GM23338 (cell line): ENCODE measurements around the gene TMEM222. TPM values are rescaled to one million over a fixed set of nuclear protein-coding genes. Genes with fewer than 3 reads are reported as not detected.

ENCODE experiments used
- ATAC-seq: fragments of 200-7000 bp; cut with Tn5 transposase; 3 replicates; pipeline ENCODE4 v1.9.1; 2020
- DNase-seq: peaks from one replicate; pipeline ENCODE4 v3.0.0-alpha.2; 2015; ENCODE audit warnings: low spot score
- H2AFZ ChIP-seq: fragments of 200-600 bp; sonication (generic); 2 replicates; pipeline ENCODE4 v1.8.0; 2016; ENCODE audit warnings: antibody characterized with exemption, mild to moderate bottlenecking, moderate library complexity
- H3F3A ChIP-seq: fragments of 200-600 bp; sonication (generic); replicated peaks from 2 replicates; pipeline ENCODE4 v1.8.0; 2017; ENCODE audit warnings: antibody characterized with exemption, mixed run types, low read depth
- H3K27ac ChIP-seq: fragments of 200-600 bp; sonication (generic); 2 replicates; pipeline ENCODE4 v1.6.1; 2016; ENCODE audit warnings: low read depth
- H3K27me3 ChIP-seq: fragments of 200-600 bp; sonication (generic); 2 replicates; pipeline ENCODE4 v1.8.0; 2016; ENCODE audit warnings: mild to moderate bottlenecking, mixed run types, moderate library complexity; ENCODE audit not compliant: insufficient read depth
- H3K36me3 ChIP-seq: fragments of 200-600 bp; sonication (generic); 2 replicates; pipeline ENCODE4 v1.8.0; 2016; ENCODE audit warnings: mild to moderate bottlenecking; ENCODE audit not compliant: insufficient read depth
- H3K4me1 ChIP-seq: fragments of 200-600 bp; sonication (generic); 2 replicates; pipeline ENCODE4 v1.8.0; 2016; ENCODE audit warnings: mild to moderate bottlenecking, moderate library complexity; ENCODE audit not compliant: insufficient read depth
- H3K4me2 ChIP-seq: fragments of 200-600 bp; sonication (generic); 2 replicates; pipeline ENCODE4 v1.7.1; 2017; ENCODE audit warnings: mixed run types
- H3K4me3 ChIP-seq: fragments of 200-600 bp; sonication (generic); 2 replicates; pipeline ENCODE4 v1.6.1; 2016; ENCODE audit warnings: mixed run types
- H3K79me2 ChIP-seq: fragments of 200-600 bp; sonication (generic); replicated peaks from 2 replicates; pipeline ENCODE4 v1.8.0; 2017; ENCODE audit warnings: mild to moderate bottlenecking; ENCODE audit not compliant: insufficient read depth
- H3K9me2 ChIP-seq: fragments of 200-600 bp; sonication (generic); 2 replicates; pipeline ENCODE4 v1.8.0; 2017; ENCODE audit not compliant: insufficient read depth
- H4K20me1 ChIP-seq: fragments of 200-600 bp; sonication (generic); replicated peaks from 2 replicates; pipeline ENCODE4 v1.8.0; 2017; ENCODE audit warnings: mild to moderate bottlenecking; ENCODE audit not compliant: insufficient read depth
- H3K27ac Mint-ChIP-seq: 2 replicates; pipeline ENCODE4 v1.8.0; 2020; ENCODE audit warnings: inconsistent platforms, mild to moderate bottlenecking, moderate library complexity, mixed read lengths
- H3K27me3 Mint-ChIP-seq: 3 replicates; pipeline ENCODE4 v1.8.0; 2022; ENCODE audit warnings: low read depth, mild to moderate bottlenecking, moderate library complexity, mixed read lengths, inconsistent platforms; ENCODE audit not compliant: insufficient read depth, poor library complexity
- H3K36me3 Mint-ChIP-seq: 3 replicates; pipeline ENCODE4 v1.8.0; 2021; ENCODE audit warnings: low read depth, mild to moderate bottlenecking, inconsistent platforms, moderate library complexity, mixed read lengths
- H3K4me1 Mint-ChIP-seq: 3 replicates; pipeline ENCODE4 v1.8.0; 2020; ENCODE audit warnings: mild to moderate bottlenecking, inconsistent platforms, mixed read lengths
- H3K4me3 Mint-ChIP-seq: 3 replicates; pipeline ENCODE4 v1.8.0; 2021; ENCODE audit warnings: moderate library complexity, mild to moderate bottlenecking, inconsistent platforms, mixed read lengths
- H3K9me3 Mint-ChIP-seq: 3 replicates; pipeline ENCODE4 v1.8.0; 2020; ENCODE audit warnings: moderate library complexity, mild to moderate bottlenecking, inconsistent platforms, mixed read lengths
- CREB1 ChIP-seq: fragments of 250-450 bp; sonication (Bioruptor Pico); IDR thresholded peaks from 2 replicates; pipeline ENCODE4 v1.5.0; 2020; ENCODE audit warnings: low read depth, mild to moderate bottlenecking, moderate library complexity
- CTCF ChIP-seq, 2 experiments: fragments of 200-600 bp in 1 of 2; sonication (generic) in 1 of 2; conservative IDR thresholded peaks; 2 replicates each; pipeline versions ENCODE4 v1.5.1 to v1.6.1; 2016 to 2017; ENCODE audit warnings: antibody characterized with exemption in 2 of 2, low read depth in 2 of 2, mild to moderate bottlenecking in 2 of 2, moderate library complexity in 1 of 2
- ETS1 ChIP-seq: IDR thresholded peaks from 2 replicates; pipeline ENCODE4 v1.6.1; 2016; ENCODE audit warnings: antibody characterized with exemption
- EZH2 ChIP-seq: fragments of 200-600 bp; sonication (generic); IDR thresholded peaks from one replicate; pipeline ENCODE4 v1.8.0; 2017; ENCODE audit warnings: antibody characterized with exemption, mild to moderate bottlenecking, low read depth; ENCODE audit not compliant: unreplicated experiment
- EZH2phosphoT487 ChIP-seq: fragments of 200-600 bp; sonication (generic); IDR thresholded peaks from one replicate; pipeline ENCODE4 v1.8.1; 2018; ENCODE audit warnings: antibody characterized with exemption; ENCODE audit not compliant: unreplicated experiment
- JUNB ChIP-seq: IDR thresholded peaks from one replicate; pipeline ENCODE4 v1.6.1; 2016; ENCODE audit warnings: antibody characterized with exemption; ENCODE audit not compliant: unreplicated experiment
- NANOG ChIP-seq: IDR thresholded peaks from 2 replicates; pipeline ENCODE4 v1.6.1; 2016; ENCODE audit warnings: antibody characterized with exemption, borderline replicate concordance
- POLR2AphosphoS5 ChIP-seq: IDR thresholded peaks from 2 replicates; pipeline ENCODE4 v1.6.1; 2016; ENCODE audit warnings: antibody characterized with exemption, low read depth
- REST ChIP-seq: IDR thresholded peaks from one replicate; pipeline ENCODE4 v1.6.1; 2018; ENCODE audit warnings: antibody characterized with exemption; ENCODE audit not compliant: unreplicated experiment
- STAT1 ChIP-seq: IDR thresholded peaks from one replicate; pipeline ENCODE4 v1.6.1; 2016; ENCODE audit warnings: antibody characterized with exemption; ENCODE audit not compliant: unreplicated experiment
- ZNF114 ChIP-seq: fragments of 250-450 bp; sonication (Bioruptor Pico); IDR thresholded peaks from 2 replicates; pipeline ENCODE4 v1.5.0; 2020; ENCODE audit warnings: mild to moderate bottlenecking, moderate library complexity
- ZNF331 ChIP-seq: fragments of 250-450 bp; sonication (Bioruptor Pico); IDR thresholded peaks from 2 replicates; pipeline ENCODE4 v1.5.0; 2020; ENCODE audit warnings: low read depth, mild to moderate bottlenecking, moderate library complexity
- ZNF462 ChIP-seq: fragments of 250-450 bp; sonication (Bioruptor Pico); IDR thresholded peaks from 2 replicates; pipeline ENCODE4 v1.5.0; 2020; ENCODE audit warnings: mild to moderate bottlenecking, moderate library complexity
- polyA plus RNA-seq: library from polyadenylated mRNA; unstranded; fragments of >200 nt; fragmentation: Nextera tagmentation; extraction: Ambion mirVana; gene quantifications from 2 replicates; pipeline ENCODE4 v1.2.1, GENCODE V29; 2016
- total RNA-seq: library from RNA; depleted of rRNA; stranded (reverse); fragments of >200 nt; shearing (Covaris generic); gene quantifications from 2 replicates; pipeline ENCODE4 v1.2.3, GENCODE V29; 2014

Gene TMEM222
- total and polyA plus RNA-seq, 2 experiments from 2014 or later: 17.8 to 22.6 TPM

GRCh38 chr1:27353166-27353565 is 31.2 kb downstream of the TMEM222 start:
- Mint-ChIP-seq H3K4me3 (no peak overlapping the region), H3K9me3 (no peaks in the 10 kb centered on the region; the same call in 2 of the 3 replicates), H3K4me1 (peaks cover 22% of the 10 kb centered on the region; the same call in 2 of the 3 replicates), H3K27ac (no peak overlapping the region), H3K36me3 (peaks cover 5% of the 10 kb centered on the region; the same call in 1 of the 3 replicates), H3K27me3 (peaks cover 26% of the 10 kb centered on the region)
- Histone ChIP-seq H3K79me2 (peaks cover 4% of the 10 kb centered on the region), H3K36me3 (no peaks in the 10 kb centered on the region), H3K27ac (no peak overlapping the region), H3K4me2 (no peak overlapping the region), H3K9me2 (no peaks in the 10 kb centered on the region), H3K4me1 (peaks cover 17% of the 10 kb centered on the region; the same call in 1 of the 2 replicates), H3F3A (peaks cover 13% of the 10 kb centered on the region), H4K20me1 (no peaks in the 10 kb centered on the region; the same call in 1 of the 2 replicates), H3K4me3 (no peak overlapping the region), H2AFZ (no peak overlapping the region), H3K27me3 (peaks cover 13% of the 10 kb centered on the region)
- TF ChIP-seq POLR2AphosphoS5 (no peak), NANOG (no peak), REST (no peak), JUNB (no peak), CTCF (conservative IDR thresholded peaks at IDR 0.05; ENCODE audit: low read depth in 2 of 2) (no peak), CREB1 (no peak), ZNF462 (no peak), ZNF114 (CRISPR knock-in tag) (no peak), ZNF331 (CRISPR knock-in tag) (no peak), ETS1 (no peak), EZH2phosphoT487 (no peak), STAT1 (no peak), EZH2 (no peak)
- DNase-seq: no peak
- no peak for ATAC-seq
